OCI-LY3 (cell line): ENCODE data around the gene MAN1B1.

Source experiments
- H2AFZ ChIP-seq: fragments of 200-600, 300-600 bp; shearing (Covaris generic); 2 replicates; pipeline ENCODE4 v1.6.0; 2014; ENCODE audit warnings: antibody characterized with exemption, low read depth, low read length
- H3K27ac ChIP-seq: fragments of 200-600, 300-600 bp; sonication (generic); 2 replicates; pipeline ENCODE4 v1.5.1; 2014; ENCODE audit warnings: mild to moderate bottlenecking, low read length, moderate library complexity, mixed read lengths
- H3K27me3 ChIP-seq: fragments of 200-600, 300-600 bp; sonication (generic); 2 replicates; pipeline ENCODE4 v1.6.1; 2014; ENCODE audit warnings: low read depth, low read length, mixed read lengths
- H3K36me3 ChIP-seq: fragments of 200-600, 300-600 bp; sonication (generic); replicated peaks from 2 replicates; pipeline ENCODE3; 2014; ENCODE audit warnings: low read depth, low read length, mixed read lengths
- H3K4me1 ChIP-seq: fragments of 300-600, 200-600 bp; sonication (generic); 2 replicates; pipeline ENCODE4 v1.6.1; 2014; ENCODE audit warnings: low read length, mixed read lengths
- H3K4me2 ChIP-seq: fragments of 200-600, 300-600 bp; sonication (generic); 2 replicates; pipeline ENCODE4 v1.6.1; 2014; ENCODE audit warnings: low read length, mixed read lengths
- H3K4me3 ChIP-seq: fragments of 300-600, 200-600 bp; sonication (generic); 2 replicates; pipeline ENCODE4 v1.5.1; 2014; ENCODE audit warnings: antibody characterized with exemption, mild to moderate bottlenecking, low read length, moderate library complexity
- H3K79me2 ChIP-seq: fragments of 300-600, 200-600 bp; shearing (Covaris generic); 2 replicates; pipeline ENCODE4 v1.6.1; 2014; ENCODE audit warnings: mild to moderate bottlenecking, low read length, mixed read lengths
- H3K9ac ChIP-seq: fragments of 300-600, 200-600 bp; shearing (Covaris generic); 2 replicates; pipeline ENCODE4 v1.6.0; 2014; ENCODE audit warnings: mild to moderate bottlenecking, low read length, moderate library complexity
- H3K9me3 ChIP-seq: fragments of 200-600, 300-600 bp; shearing (Covaris generic); 2 replicates; pipeline ENCODE4 v1.6.1; 2014; ENCODE audit warnings: low read length, mixed read lengths; ENCODE audit not compliant: insufficient read depth
- H4K20me1 ChIP-seq: fragments of 200-600, 300-600 bp; sonication (generic); 2 replicates; pipeline ENCODE4 v1.6.1; 2016; ENCODE audit warnings: low read length, mixed read lengths; ENCODE audit not compliant: insufficient read depth
- CTCF ChIP-seq: fragments of 200-600, 300-600 bp; sonication (generic); IDR thresholded peaks from 2 replicates; pipeline ENCODE4 v1.5.1; 2014; ENCODE audit warnings: antibody characterized with exemption, low read length, low read depth
- EZH2phosphoT487 ChIP-seq: fragments of 200-600 bp; shearing (Covaris generic); IDR thresholded peaks from 2 replicates; pipeline ENCODE4 v1.6.1; 2018; ENCODE audit warnings: antibody characterized with exemption, mixed run types, low read depth

MAN1B1 gene

GRCh38 chr9:137110911-137111787 lies 24.4 kb downstream of the MAN1B1 start:
- no peak overlapping the region for H3K9ac ChIP-seq
- no peaks in the 10 kb centered on the region for H3K27me3 ChIP-seq
- TF ChIP-seq CTCF (no peak), EZH2phosphoT487 (no peak)
- H4K20me1 ChIP-seq: no peaks in the 10 kb centered on the region
- no peak overlapping the region for H3K27ac ChIP-seq
- H2AFZ ChIP-seq: no peak overlapping the region
- peaks cover 3% of the 10 kb centered on the region; the same call in 1 of the 2 replicates for H3K4me1 ChIP-seq
- H3K36me3 ChIP-seq: peaks cover 6% of the 10 kb centered on the region
- no peak overlapping the region for H3K4me2 ChIP-seq
- H3K4me3 ChIP-seq: no peak overlapping the region
- no peaks in the 10 kb centered on the region for H3K79me2 ChIP-seq
- no peaks in the 10 kb centered on the region for H3K9me3 ChIP-seq

- Histone ChIP-seq H3K4me1 (peaks cover 7% of the 10 kb centered on the region; the same call in 1 of the 2 replicates), H3K9ac (no peak overlapping the region), H3K79me2 (no peaks in the 10 kb centered on the region), H3K27ac (no peak overlapping the region), H2AFZ (no peak overlapping the region), H4K20me1 (no peaks in the 10 kb centered on the region), H3K4me2 (no peak overlapping the region), H3K9me3 (no peaks in the 10 kb centered on the region), H3K4me3 (no peak overlapping the region), H3K27me3 (no peaks in the 10 kb centered on the region), H3K36me3 (peaks cover 5% of the 10 kb centered on the region)
- TF ChIP-seq EZH2phosphoT487 (no peak), CTCF (no peak)
These were observed 25.2 kb downstream of the MAN1B1 start for GRCh38 chr9:137111788-137112563.

GRCh38 chr9:137112564-137113384 lies 26.0 kb downstream of the MAN1B1 start:
- H3K4me1 ChIP-seq: peaks cover 7% of the 10 kb centered on the region; the same call in 1 of the 2 replicates
- no peak overlapping the region for H3K4me3 ChIP-seq
- peaks cover 3% of the 10 kb centered on the region for H3K36me3 ChIP-seq
- H2AFZ ChIP-seq: no peak overlapping the region
- H4K20me1 ChIP-seq: no peaks in the 10 kb centered on the region
- no peak overlapping the region for H3K9ac ChIP-seq
- H3K27me3 ChIP-seq: peaks cover 4% of the 10 kb centered on the region; the same call in 1 of the 2 replicates
- no peaks in the 10 kb centered on the region for H3K79me2 ChIP-seq
- no peak overlapping the region for H3K4me2 ChIP-seq
- TF ChIP-seq EZH2phosphoT487 (no peak), CTCF (no peak)
- no peaks in the 10 kb centered on the region for H3K9me3 ChIP-seq
- H3K27ac ChIP-seq: no peak overlapping the region
